Measurements from ENCODE around the gene ANKRD12. TPM values are rescaled to one million over a fixed set of nuclear protein-coding genes. Genes with fewer than 3 reads are reported as not detected.

The ANKRD12 gene
- total RNA-seq, 1 experiment from 2014 or later = 23.5 TPM

GRCh38 chr18:9108911-9109310 is 27.7 kb upstream of the ANKRD12 start:
- H3K9me3 ChIP-seq (ENCODE audit: control insufficient read depth in 1 of 2, insufficient read depth in 1 of 2, low read depth in 1 of 2, low read length in 2 of 2) = no peaks in the 10 kb centered on the region
- no peak overlapping the region for H3K4me2 ChIP-seq (ENCODE audit: low read length)
- peaks cover 100% of the 10 kb centered on the region for H3K79me2 ChIP-seq (ENCODE audit: insufficient read depth, low read length)
- ATAC-seq = no peak
- intact Hi-C loops (cut with micrococcal nuclease) = no loop called here
- no peak overlapping the region for H2AFZ ChIP-seq (ENCODE audit: low read depth, low read length, poor library complexity, severe bottlenecking)
- no peak overlapping the region for H3K9ac ChIP-seq (ENCODE audit: low read length)
- H4K20me1 ChIP-seq (ENCODE audit: insufficient read depth) = peaks cover 15% of the 10 kb centered on the region; the same call in 1 of the 2 replicates
- H3K36me3 ChIP-seq (ENCODE audit: control insufficient read depth in 1 of 2, insufficient read depth in 2 of 2, low read length in 2 of 2) = peaks cover 0 to 32% of the 10 kb centered on the region in 2 experiments; a peak in 2 of 4 replicates
- DNase-seq (ENCODE audit: low read depth, low spot score) = no peak
- TF ChIP-seq EGR1 (IDR thresholded peaks at IDR 0.05; ENCODE audit: low read depth) = no peak
- no peak for TF ChIP-seq TCF7L2 (IDR thresholded peaks at IDR 0.05; ENCODE audit: borderline replicate concordance, extremely low read depth, insufficient read depth, insufficient read length)
- TF ChIP-seq JUND (IDR thresholded peaks at IDR 0.05) = no peak
- TF ChIP-seq ELF1 (IDR thresholded peaks at IDR 0.05; ENCODE audit: borderline replicate concordance, low read depth) = no peak
- no peak for TF ChIP-seq ZBTB33 (IDR thresholded peaks at IDR 0.05; ENCODE audit: extremely low read depth, insufficient replicate concordance, low read length)
- BruUV-seq (replicated peaks) = no TSS peak
- no peaks in the 10 kb centered on the region for H3K9me2 ChIP-seq (ENCODE audit: insufficient read depth)
- no peak overlapping the region for H3K27ac ChIP-seq (ENCODE audit: low read depth, low read length)
- H3K4me1 ChIP-seq (ENCODE audit: control insufficient read depth in 1 of 2, insufficient read depth in 2 of 2, low read length in 2 of 2) = peaks cover 7 to 19% of the 10 kb centered on the region in 2 experiments
- POLR2A ChIA-PET = interaction anchor here (0.7 kb wide), 1 partner anchor 208 kb away, joined by 3 read pairs; no protein-coding TSS in a partner anchor
- no peak overlapping the region for H3K4me3 ChIP-seq (replicated peaks in 1 of 2; ENCODE audit: low read depth in 1 of 2, low read length in 2 of 2)
- RAD21 ChIA-PET (ENCODE audit: low non-redundant PET in 1 of 2, low total read pairs in 2 of 2, uncharacterized antibody in 2 of 2, unreplicated experiment in 2 of 2) = no interaction called here
- H3K27me3 ChIP-seq (ENCODE audit: insufficient read depth, low read length) = no peaks in the 10 kb centered on the region
- CTCF ChIA-PET = no interaction called here

GRCh38 chr18:9109523-9109922 is 27.1 kb upstream of the ANKRD12 start:
- CTCF ChIA-PET = no interaction called here
- no TSS peak for BruUV-seq (replicated peaks)
- ATAC-seq = no peak
- TF ChIP-seq ZNF274 (IDR thresholded peaks at IDR 0.05; ENCODE audit: low read depth, low read length) (no peak), ELF1 (IDR thresholded peaks at IDR 0.05; ENCODE audit: borderline replicate concordance, low read depth) (no peak), ZBTB33 (IDR thresholded peaks at IDR 0.05; ENCODE audit: extremely low read depth, insufficient replicate concordance, low read length) (no peak), ATF3 (IDR thresholded peaks at IDR 0.05) (no peak), REST (IDR thresholded peaks at IDR 0.05; ENCODE audit: low read depth) (no peak), EZH2 (IDR thresholded peaks at IDR 0.05) (no peak), EZH2phosphoT487 (IDR thresholded peaks at IDR 0.05; ENCODE audit: borderline replicate concordance) (no peak), ZFX (IDR thresholded peaks at IDR 0.05) (no peak), SRF (IDR thresholded peaks at IDR 0.05; ENCODE audit: low read depth) (no peak)

More at GRCh38 chr18:9109523-9109922, 27.1 kb upstream of the ANKRD12 start:
- H3K79me2 ChIP-seq (ENCODE audit: insufficient read depth, low read length) = peaks cover 100% of the 10 kb centered on the region
- no peaks in the 10 kb centered on the region for H3K9me2 ChIP-seq (ENCODE audit: insufficient read depth)
- H3K4me3 ChIP-seq (replicated peaks in 1 of 2; ENCODE audit: low read depth in 1 of 2, low read length in 2 of 2) = no peak overlapping the region
- H3K4me1 ChIP-seq (ENCODE audit: control insufficient read depth in 1 of 2, insufficient read depth in 2 of 2, low read length in 2 of 2) = peaks cover 2 to 15% of the 10 kb centered on the region in 2 experiments; a peak in 3 of 4 replicates
- peaks cover 0 to 26% of the 10 kb centered on the region in 2 experiments; a peak in 2 of 4 replicates for H3K36me3 ChIP-seq (ENCODE audit: control insufficient read depth in 1 of 2, insufficient read depth in 2 of 2, low read length in 2 of 2)
- POLR2A ChIA-PET = no interaction called here
- DNase-seq (ENCODE audit: low read depth, low spot score) = no peak
- RAD21 ChIA-PET (ENCODE audit: low non-redundant PET in 1 of 2, low total read pairs in 2 of 2, uncharacterized antibody in 2 of 2, unreplicated experiment in 2 of 2) = no interaction called here
- H4K20me1 ChIP-seq (ENCODE audit: insufficient read depth) = peaks cover 15% of the 10 kb centered on the region; the same call in 1 of the 2 replicates
- H3K4me2 ChIP-seq (ENCODE audit: low read length) = no peak overlapping the region
- no peak overlapping the region for H3K9ac ChIP-seq (ENCODE audit: low read length)
- H3K9me3 ChIP-seq (ENCODE audit: control insufficient read depth in 1 of 2, insufficient read depth in 1 of 2, low read depth in 1 of 2, low read length in 2 of 2) = no peaks in the 10 kb centered on the region
- no peak overlapping the region for H3K27ac ChIP-seq (ENCODE audit: low read depth, low read length)
- H2AFZ ChIP-seq (ENCODE audit: low read depth, low read length, poor library complexity, severe bottlenecking) = no peak overlapping the region
- intact Hi-C loops (cut with micrococcal nuclease) = no loop called here
- H3K27me3 ChIP-seq (ENCODE audit: insufficient read depth, low read length) = no peaks in the 10 kb centered on the region
